Measurements from ENCODE around the gene CES5A.
"Not testable (repeated sequence)": the region's sequence is repeated elsewhere in the genome, so short reads cannot be mapped to it uniquely, and the experiment has no call there.

Gene CES5A

DNA sequence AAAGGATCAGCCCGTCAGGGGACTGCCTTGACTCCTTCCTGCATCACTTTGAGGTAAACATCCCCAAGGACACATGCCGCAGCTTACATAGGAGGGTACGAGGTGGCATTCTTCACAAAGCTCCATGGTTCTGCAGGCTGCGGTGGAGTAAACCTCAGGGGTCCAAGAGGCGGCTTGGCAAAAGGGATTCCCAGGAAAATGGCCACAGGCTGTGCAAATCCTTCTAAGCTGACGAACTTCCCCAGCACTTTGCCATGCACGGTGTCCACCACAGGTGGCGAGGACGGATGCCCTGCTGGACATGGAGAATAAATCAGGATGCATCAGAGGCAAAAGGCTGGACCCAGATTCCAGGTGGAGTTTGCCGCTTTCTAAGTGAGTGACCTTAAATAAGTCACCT is 46.5 kb downstream of the CES5A start:
- H3K36me3 ChIP-seq (ENCODE audit: insufficient read depth, insufficient read length, low read length), result no peaks in the 10 kb centered on the region
- no peak overlapping the region for H3K4me3 ChIP-seq (ENCODE audit: insufficient read length, low read depth)
- no peaks in the 10 kb centered on the region for H3K27me3 ChIP-seq (ENCODE audit: insufficient read depth, insufficient read length)
- H3K9me3 ChIP-seq (ENCODE audit: insufficient read depth, low read length), result no peaks in the 10 kb centered on the region
- no peak for TF ChIP-seq SUZ12 (IDR thresholded peaks at IDR 0.05; ENCODE audit: extremely low read depth, insufficient read depth, insufficient read length)
- no peak for TF ChIP-seq ZNF274 (IDR thresholded peaks at IDR 0.05; ENCODE audit: low read depth, low read length)
- TF ChIP-seq YY1 (IDR thresholded peaks at IDR 0.05; ENCODE audit: insufficient read depth, insufficient read length), result no peak
- H3K4me1 ChIP-seq (ENCODE audit: insufficient read depth, insufficient read length), result no peaks in the 10 kb centered on the region
- no peak for DNase-seq (ENCODE audit: low read depth, low spot score)
- H3K9ac ChIP-seq (ENCODE audit: insufficient read length, low read depth), result no peak overlapping the region

GRCh38 chr16:55825115-55825728 is 50.0 kb downstream of the CES5A start:
- no peaks in the 10 kb centered on the region for H3K27me3 ChIP-seq (ENCODE audit: insufficient read depth, insufficient read length)
- no peaks in the 10 kb centered on the region for H3K9me3 ChIP-seq (ENCODE audit: insufficient read depth, low read length)
- no peaks in the 10 kb centered on the region for H3K36me3 ChIP-seq (ENCODE audit: insufficient read depth, insufficient read length, low read length)
- no peaks in the 10 kb centered on the region for H3K4me1 ChIP-seq (ENCODE audit: insufficient read depth, insufficient read length)
- TF ChIP-seq YY1 (IDR thresholded peaks at IDR 0.05; ENCODE audit: insufficient read depth, insufficient read length) (no peak), ZNF274 (IDR thresholded peaks at IDR 0.05; ENCODE audit: low read depth, low read length) (no peak), SUZ12 (IDR thresholded peaks at IDR 0.05; ENCODE audit: extremely low read depth, insufficient read depth, insufficient read length) (no peak)
- no peak overlapping the region for H3K9ac ChIP-seq (ENCODE audit: insufficient read length, low read depth)
- no peak for DNase-seq (ENCODE audit: low read depth, low spot score)
- no peak overlapping the region for H3K4me3 ChIP-seq (ENCODE audit: insufficient read length, low read depth)

DNA sequence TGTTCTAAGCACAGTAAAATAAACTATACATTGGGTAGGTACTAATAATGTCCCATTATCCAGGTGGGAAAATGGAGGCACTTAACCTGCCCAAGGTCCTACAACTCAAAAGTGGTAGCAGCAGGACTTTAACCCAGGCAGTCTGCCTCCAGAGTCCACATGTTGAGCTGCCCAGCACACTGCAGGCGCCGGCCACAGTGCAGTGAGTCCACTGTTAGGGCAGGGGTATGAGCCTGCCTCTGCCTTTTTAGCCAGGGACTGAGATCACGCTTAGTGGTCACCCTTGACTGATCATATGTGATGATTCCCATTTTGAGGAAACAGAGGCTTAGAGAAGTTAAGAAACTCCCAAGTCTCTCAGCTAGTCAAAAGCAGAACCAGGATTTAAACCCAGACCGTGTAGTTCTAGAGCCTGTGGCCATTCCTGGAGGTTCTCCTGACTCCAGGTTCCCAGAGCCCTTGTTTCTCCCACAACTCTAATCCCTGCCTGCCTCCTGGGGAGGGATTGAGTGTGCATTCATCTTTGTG is 50.6 kb downstream of the CES5A start:
- TF ChIP-seq SUZ12 (IDR thresholded peaks at IDR 0.05; ENCODE audit: extremely low read depth, insufficient read depth, insufficient read length) (no peak), ZNF274 (IDR thresholded peaks at IDR 0.05; ENCODE audit: low read depth, low read length) (no peak), YY1 (IDR thresholded peaks at IDR 0.05; ENCODE audit: insufficient read depth, insufficient read length) (no peak)
- Histone ChIP-seq H3K9ac (ENCODE audit: insufficient read length, low read depth) (no peak overlapping the region), H3K4me3 (ENCODE audit: insufficient read length, low read depth) (no peak overlapping the region), H3K36me3 (ENCODE audit: insufficient read depth, insufficient read length, low read length) (no peaks in the 10 kb centered on the region), H3K9me3 (ENCODE audit: insufficient read depth, low read length) (no peaks in the 10 kb centered on the region), H3K27me3 (ENCODE audit: insufficient read depth, insufficient read length) (no peaks in the 10 kb centered on the region), H3K4me1 (ENCODE audit: insufficient read depth, insufficient read length) (no peaks in the 10 kb centered on the region)
- no peak for DNase-seq (ENCODE audit: low read depth, low spot score)

- no peak overlapping the region for H3K9ac ChIP-seq (ENCODE audit: insufficient read length, low read depth)
- no peaks in the 10 kb centered on the region for H3K4me1 ChIP-seq (ENCODE audit: insufficient read depth, insufficient read length)
- DNase-seq (ENCODE audit: low read depth, low spot score), result no peak
- no peak for TF ChIP-seq SUZ12 (IDR thresholded peaks at IDR 0.05; ENCODE audit: extremely low read depth, insufficient read depth, insufficient read length)
- TF ChIP-seq YY1 (IDR thresholded peaks at IDR 0.05; ENCODE audit: insufficient read depth, insufficient read length), result no peak
- no peak for TF ChIP-seq ZNF274 (IDR thresholded peaks at IDR 0.05; ENCODE audit: low read depth, low read length)
- no peak overlapping the region for H3K4me3 ChIP-seq (ENCODE audit: insufficient read length, low read depth)
- H3K27me3 ChIP-seq (ENCODE audit: insufficient read depth, insufficient read length), result no peaks in the 10 kb centered on the region
- H3K36me3 ChIP-seq (ENCODE audit: insufficient read depth, insufficient read length, low read length), result no peaks in the 10 kb centered on the region
- H3K9me3 ChIP-seq (ENCODE audit: insufficient read depth, low read length), result no peaks in the 10 kb centered on the region
Observed at GRCh38 chr16:55822280-55822810, 52.8 kb downstream of the CES5A start.

GRCh38 chr16:55821210-55821609 is 54.0 kb downstream of the CES5A start:
- no peaks in the 10 kb centered on the region for H3K9me3 ChIP-seq (ENCODE audit: insufficient read depth, low read length)
- H3K9ac ChIP-seq (ENCODE audit: insufficient read length, low read depth), result no peak overlapping the region
- DNase-seq (ENCODE audit: low read depth, low spot score), result no peak
- H3K4me3 ChIP-seq (ENCODE audit: insufficient read length, low read depth), result no peak overlapping the region
- H3K4me1 ChIP-seq (ENCODE audit: insufficient read depth, insufficient read length), result no peaks in the 10 kb centered on the region
- H3K36me3 ChIP-seq (ENCODE audit: insufficient read depth, insufficient read length, low read length), result no peaks in the 10 kb centered on the region
- no peaks in the 10 kb centered on the region for H3K27me3 ChIP-seq (ENCODE audit: insufficient read depth, insufficient read length)
- TF ChIP-seq ZNF274 (IDR thresholded peaks at IDR 0.05; ENCODE audit: low read depth, low read length) (no peak), SUZ12 (IDR thresholded peaks at IDR 0.05; ENCODE audit: extremely low read depth, insufficient read depth, insufficient read length) (no peak), YY1 (IDR thresholded peaks at IDR 0.05; ENCODE audit: insufficient read depth, insufficient read length) (no peak)

GRCh38 chr16:55820615-55821014 is 54.6 kb downstream of the CES5A start:
- Histone ChIP-seq H3K27me3 (ENCODE audit: insufficient read depth, insufficient read length) (no peaks in the 10 kb centered on the region), H3K4me3 (ENCODE audit: insufficient read length, low read depth) (no peak overlapping the region), H3K4me1 (ENCODE audit: insufficient read depth, insufficient read length) (no peaks in the 10 kb centered on the region), H3K9me3 (ENCODE audit: insufficient read depth, low read length) (no peaks in the 10 kb centered on the region), H3K9ac (ENCODE audit: insufficient read length, low read depth) (no peak overlapping the region), H3K36me3 (ENCODE audit: insufficient read depth, insufficient read length, low read length) (no peaks in the 10 kb centered on the region)
- no peak for DNase-seq (ENCODE audit: low read depth, low spot score)
- TF ChIP-seq YY1 (IDR thresholded peaks at IDR 0.05; ENCODE audit: insufficient read depth, insufficient read length), result no peak
- TF ChIP-seq ZNF274 (IDR thresholded peaks at IDR 0.05; ENCODE audit: low read depth, low read length), result no peak
- no peak for TF ChIP-seq SUZ12 (IDR thresholded peaks at IDR 0.05; ENCODE audit: extremely low read depth, insufficient read depth, insufficient read length)

GRCh38 chr16:55817236-55817912 is 57.8 kb downstream of the CES5A start:
- Histone ChIP-seq H3K36me3 (ENCODE audit: insufficient read depth, insufficient read length, low read length) (no peaks in the 10 kb centered on the region), H3K9ac (ENCODE audit: insufficient read length, low read depth) (no peak overlapping the region), H3K9me3 (ENCODE audit: insufficient read depth, low read length) (no peaks in the 10 kb centered on the region), H3K27me3 (ENCODE audit: insufficient read depth, insufficient read length) (no peaks in the 10 kb centered on the region), H3K4me3 (ENCODE audit: insufficient read length, low read depth) (no peak overlapping the region), H3K4me1 (ENCODE audit: insufficient read depth, insufficient read length) (no peaks in the 10 kb centered on the region)
- no peak for DNase-seq (ENCODE audit: low read depth, low spot score)
- TF ChIP-seq SUZ12 (IDR thresholded peaks at IDR 0.05; ENCODE audit: extremely low read depth, insufficient read depth, insufficient read length), result no peak
- TF ChIP-seq ZNF274 (IDR thresholded peaks at IDR 0.05; ENCODE audit: low read depth, low read length), result no peak
- TF ChIP-seq YY1 (IDR thresholded peaks at IDR 0.05; ENCODE audit: insufficient read depth, insufficient read length), result no peak

DNA sequence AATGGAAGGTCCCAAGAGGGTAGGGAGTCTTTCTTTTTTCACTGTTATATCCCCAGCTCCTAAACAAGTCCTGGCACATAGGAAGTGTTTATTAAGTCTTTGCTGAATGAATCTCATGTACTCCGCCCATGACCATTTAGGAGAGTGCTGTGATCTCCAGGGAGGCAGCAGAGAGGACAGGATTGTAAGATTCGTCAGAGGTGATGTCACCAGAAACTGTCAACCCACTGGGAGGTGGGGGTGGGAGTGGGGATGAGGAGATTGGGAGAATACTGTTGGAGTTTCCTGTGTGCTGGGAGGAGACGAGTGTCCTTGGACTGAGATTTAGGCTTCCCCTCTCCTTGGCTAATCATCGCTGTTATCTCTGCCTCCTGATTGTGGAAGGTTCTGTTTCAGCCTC is 59.0 kb downstream of the CES5A start:
- H3K9ac ChIP-seq (ENCODE audit: insufficient read length, low read depth); H3K4me1 ChIP-seq (ENCODE audit: insufficient read depth, insufficient read length); H3K4me3 ChIP-seq (ENCODE audit: insufficient read length, low read depth); H3K9me3 ChIP-seq (ENCODE audit: insufficient read depth, low read length); DNase-seq (ENCODE audit: low read depth, low spot score); H3K36me3 ChIP-seq (ENCODE audit: insufficient read depth, insufficient read length, low read length); H3K27me3 ChIP-seq (ENCODE audit: insufficient read depth, insufficient read length): not testable (repeated sequence)
